HepG2 (cell line): ENCODE data around the gene PRDX2. TPM values are rescaled to one million over a fixed set of nuclear protein-coding genes. Genes with fewer than 3 reads are reported as not detected.

Experiments
- ATF7 ChIP-seq, 2 experiments: fragments of 450-650 bp in 1 of 2; sonication (generic) in 1 of 2; formaldehyde crosslinking in 1 of 2; IDR thresholded peaks; 2 replicates each; pipeline versions ENCODE4 v1.4.0 to v1.6.1; 2016 to 2020; ENCODE audit warnings: antibody characterized with exemption in 1 of 2, mild to moderate bottlenecking in 1 of 2, missing genetic modification reagents in 1 of 2
- BRD4 ChIP-seq: sonication (generic); formaldehyde crosslinking; IDR thresholded peaks from 2 replicates; pipeline ENCODE4 v1.4.0; 2020; ENCODE audit warnings: missing genetic modification reagents
- BRF2 ChIP-seq: sonication (generic); formaldehyde crosslinking; IDR thresholded peaks from 2 replicates; pipeline ENCODE4 v1.8.1; 2022; ENCODE audit warnings: mild to moderate bottlenecking, missing genetic modification reagents
- DMTF1 ChIP-seq: sonication (generic); formaldehyde crosslinking; IDR thresholded peaks from 2 replicates; pipeline ENCODE4 v1.4.0; 2020; ENCODE audit warnings: mild to moderate bottlenecking, missing genetic modification reagents
- ELF1 ChIP-seq: sonication (generic); formaldehyde crosslinking; IDR thresholded peaks from 2 replicates; pipeline ENCODE4 v1.4.0; 2020; ENCODE audit warnings: missing genetic modification reagents
- ELK4 ChIP-seq: sonication (generic); formaldehyde crosslinking; IDR thresholded peaks from 2 replicates; pipeline ENCODE4 v1.9.0; 2021; ENCODE audit warnings: missing genetic modification reagents, borderline replicate concordance
- GATAD1 ChIP-seq: IDR thresholded peaks from 2 replicates; pipeline ENCODE4 v1.6.1; 2016; ENCODE audit warnings: missing genetic modification reagents, missing compliant biosample characterization
- HOXA3 ChIP-seq: sonication (generic); formaldehyde crosslinking; IDR thresholded peaks from 2 replicates; pipeline ENCODE4 v1.5.0; 2020; ENCODE audit warnings: missing genetic modification reagents
- JUNB ChIP-seq: sonication (generic); formaldehyde crosslinking; IDR thresholded peaks from 2 replicates; pipeline ENCODE4 v1.8.0; 2022; ENCODE audit warnings: missing genetic modification reagents, mild to moderate bottlenecking, borderline replicate concordance
- LCORL ChIP-seq, 2 experiments: fragments of 450-650 bp in 1 of 2; sonication (generic) in 1 of 2; formaldehyde crosslinking in 1 of 2; IDR thresholded peaks; 2 replicates each; pipeline versions ENCODE4 v1.5.0 to v1.6.1; 2017 to 2020; ENCODE audit warnings: antibody characterized with exemption in 1 of 2, missing genetic modification reagents in 1 of 2
- MTF2 ChIP-seq: sonication (generic); formaldehyde crosslinking; IDR thresholded peaks from 2 replicates; pipeline ENCODE4 v1.5.0; 2020; ENCODE audit warnings: missing genetic modification reagents, borderline replicate concordance
- MXD3 ChIP-seq: IDR thresholded peaks from 2 replicates; pipeline ENCODE4 v1.6.1; 2016; ENCODE audit warnings: mild to moderate bottlenecking, missing biosample characterization, missing genetic modification reagents
- NCOA2 ChIP-seq: sonication (generic); formaldehyde crosslinking; IDR thresholded peaks from 2 replicates; pipeline ENCODE4 v1.8.0; 2022; ENCODE audit warnings: inconsistent platforms
- NONO ChIP-seq, 2 experiments: fragments of 450-650 bp in 1 of 2; sonication (generic) in 1 of 2; formaldehyde crosslinking in 1 of 2; IDR thresholded peaks in 1 of 2; conservative IDR thresholded peaks in 1 of 2; 2 replicates each; pipeline versions ENCODE4 v1.6.1 to v1.8.0; 2017 to 2022; ENCODE audit warnings: mild to moderate bottlenecking in 1 of 2, missing genetic modification reagents in 1 of 2, moderate library complexity in 1 of 2
- PAX8 ChIP-seq: sonication (generic); formaldehyde crosslinking; IDR thresholded peaks from 2 replicates; pipeline ENCODE4 v1.8.0; 2022; ENCODE audit warnings: mild to moderate bottlenecking, missing genetic modification reagents, borderline replicate concordance
- SP5 ChIP-seq: IDR thresholded peaks from 2 replicates; pipeline ENCODE4 v1.6.1; 2016; ENCODE audit warnings: low read depth, borderline replicate concordance
- SRSF9 ChIP-seq: fragments of 200-400 bp; formaldehyde crosslinking; IDR thresholded peaks from 2 replicates; pipeline ENCODE4 v1.6.1; 2018; ENCODE audit warnings: borderline replicate concordance, mild to moderate bottlenecking, low read depth, low read length; ENCODE audit not compliant: insufficient read depth, poor library complexity, severe bottlenecking
- THAP9 ChIP-seq: sonication (generic); formaldehyde crosslinking; IDR thresholded peaks from 2 replicates; pipeline ENCODE4; 2020; ENCODE audit warnings: missing genetic modification reagents, mild to moderate bottlenecking, borderline replicate concordance
- ZFP37 ChIP-seq: sonication (generic); formaldehyde crosslinking; IDR thresholded peaks from 2 replicates; pipeline ENCODE4 v1.4.0; 2020; ENCODE audit warnings: missing genetic modification reagents, borderline replicate concordance
- ZFP90 ChIP-seq: sonication (generic); formaldehyde crosslinking; IDR thresholded peaks from 2 replicates; pipeline ENCODE4 v1.8.0; 2022; ENCODE audit warnings: missing genetic modification reagents, mild to moderate bottlenecking, inconsistent platforms, borderline replicate concordance
- ZNF235 ChIP-seq: sonication (generic); formaldehyde crosslinking; IDR thresholded peaks from 2 replicates; pipeline ENCODE4 v1.8.1; 2023; ENCODE audit warnings: mild to moderate bottlenecking, missing genetic modification reagents, borderline replicate concordance
- ZNF44 ChIP-seq: sonication (generic); formaldehyde crosslinking; IDR thresholded peaks from 2 replicates; pipeline ENCODE4 v1.5.1; 2020; ENCODE audit warnings: mild to moderate bottlenecking, missing genetic modification reagents
- polyA plus RNA-seq, 8 experiments: library from polyadenylated mRNA; depleted of rRNA in 3 of 8; stranded (reverse) in 7 of 8; unstranded in 1 of 8; fragments of >200 nt; fragmentation: Illumina TruSeq in 4 of 8; extraction: Trizol in 4 of 8; gene quantifications; 2 replicates each; pipeline versions ENCODE4 v1.2.1 to v1.2.3, GENCODE V29; 2011 to 2016; ENCODE audit warnings: low read depth in 4 of 8, missing spikeins in 1 of 8, mixed read lengths in 1 of 8; ENCODE audit not compliant: insufficient read depth in 1 of 8
- total RNA-seq, 5 experiments: library from RNA; depleted of rRNA; stranded (reverse); fragments of >200 nt; fragmentation: Illumina TruSeq; extraction: Trizol; gene quantifications; 2 replicates each; pipeline ENCODE4 v1.2.3, GENCODE V29; 2016; ENCODE audit warnings: low read depth in 1 of 5

PRDX2 gene
- total and polyA plus RNA-seq, 2 of the 13 experiments (the other 11 are each of a cell fraction or from before 2014, with no cell fraction given), result 218 to 381 TPM

GRCh38 chr19:12828494-12828893 is 26.9 kb upstream of the PRDX2 start (continued):
- TF ChIP-seq THAP9 (CRISPR knock-in tag), result no peak
- peak; percentile 20; the same call in 1 of the 2 replicates for TF ChIP-seq HOXA3 (CRISPR knock-in tag)
- TF ChIP-seq PAX8 (CRISPR knock-in tag), result no peak
- TF ChIP-seq ELK4 (CRISPR knock-in tag), result no peak
- TF ChIP-seq ZFP37 (CRISPR knock-in tag), result no peak
- no peak for TF ChIP-seq ZNF44 (CRISPR knock-in tag)
- TF ChIP-seq SP5 (CRISPR knock-in tag), result peak; percentile 57; the same call in 1 of the 2 replicates
- TF ChIP-seq BRF2 (CRISPR knock-in tag), result no peak
- no peak for TF ChIP-seq NONO (IDR thresholded peaks at IDR 0.05)
- TF ChIP-seq NONO (CRISPR knock-in tag; conservative IDR thresholded peaks at IDR 0.05), result 0 out of 2 replicates have a peak, but pooled peaks have one; percentile 33
- TF ChIP-seq GATAD1 (CRISPR knock-in tag), result no peak
- peak; percentile 19; the same call in 1 of the 2 replicates for TF ChIP-seq ELF1 (CRISPR knock-in tag)
- no peak for TF ChIP-seq MXD3 (CRISPR knock-in tag)
- no peak for TF ChIP-seq ZNF235 (CRISPR knock-in tag)
- TF ChIP-seq LCORL (IDR thresholded peaks at IDR 0.05), result no peak
- no peak for TF ChIP-seq LCORL (CRISPR knock-in tag; IDR thresholded peaks at IDR 0.05)
- no peak for TF ChIP-seq JUNB (CRISPR knock-in tag)
- TF ChIP-seq DMTF1 (CRISPR knock-in tag), result no peak
- no peak for TF ChIP-seq ATF7 (IDR thresholded peaks at IDR 0.05)
- TF ChIP-seq ATF7 (CRISPR knock-in tag; IDR thresholded peaks at IDR 0.05), result no peak
- no peak for TF ChIP-seq SRSF9
- TF ChIP-seq ZFP90 (CRISPR knock-in tag), result no peak
- no peak for TF ChIP-seq NCOA2
- no peak for TF ChIP-seq MTF2 (CRISPR knock-in tag)
- no peak for TF ChIP-seq BRD4 (CRISPR knock-in tag)
